ENCODE results near the gene TMEM178B.

Gene TMEM178B

DNA sequence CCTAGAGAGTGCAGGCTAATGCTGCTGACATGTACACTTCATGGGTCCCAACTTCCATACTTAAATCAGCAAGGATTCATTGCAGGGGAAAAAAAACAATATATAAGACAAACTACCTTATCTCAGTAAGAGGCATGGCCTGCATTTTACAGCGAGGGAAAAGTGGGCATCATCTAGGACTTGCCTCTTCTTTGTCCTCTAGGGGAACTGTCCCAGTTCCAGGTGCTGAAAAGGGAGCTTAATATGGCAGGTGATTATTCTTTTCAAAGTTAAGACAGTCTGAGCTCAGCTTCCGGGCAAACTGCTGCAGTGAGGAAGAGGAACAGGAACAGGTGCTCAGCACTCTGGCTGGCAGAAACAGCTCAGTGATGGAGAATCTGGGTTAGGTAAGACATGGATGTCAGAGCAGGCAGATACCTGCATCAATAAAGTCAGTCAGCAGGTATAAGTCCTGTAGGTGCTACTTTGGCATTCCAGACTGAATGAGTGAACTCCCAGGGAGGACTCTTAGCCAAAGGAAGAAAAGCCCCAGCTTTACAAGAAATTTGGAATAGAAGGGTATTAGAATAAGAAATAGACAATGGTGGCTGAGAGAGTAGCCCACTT is 147.2 kb downstream of the TMEM178B start:
- no peak for DNase-seq (ENCODE audit: low read depth)

DNA sequence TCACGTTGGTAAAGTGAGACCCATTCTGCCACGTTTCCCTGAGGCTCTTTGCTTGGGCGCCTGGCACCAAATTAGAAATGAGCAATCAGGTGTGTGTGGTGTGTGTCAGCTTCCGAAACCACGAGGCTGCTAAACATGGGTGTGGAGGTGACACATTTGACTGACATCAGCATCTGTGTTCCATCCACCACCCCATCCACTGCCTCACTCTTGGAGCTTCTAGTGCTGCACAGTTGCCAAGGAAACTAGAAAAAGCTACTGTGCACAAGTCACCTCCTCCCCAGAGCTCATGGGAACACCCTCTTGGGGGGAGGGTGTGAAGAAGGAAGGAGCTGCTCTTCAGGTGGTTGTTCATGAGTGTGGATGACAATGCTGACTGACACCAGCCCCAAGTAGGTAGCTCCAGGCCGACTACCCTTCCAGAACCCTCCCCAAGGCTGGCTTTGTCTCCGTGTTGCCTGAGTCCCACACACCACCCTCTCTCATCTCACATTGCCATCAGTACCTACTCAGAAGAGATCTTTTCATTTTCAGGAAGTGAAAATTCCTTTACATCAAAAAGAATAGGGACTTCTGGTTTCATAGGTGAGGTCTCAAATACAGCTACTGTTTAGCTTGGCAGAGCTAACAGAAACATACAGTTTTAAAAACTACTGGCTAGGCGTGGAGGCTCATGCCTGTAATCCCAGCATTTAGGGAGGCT is 152.2 kb downstream of the TMEM178B start:
- no peak for DNase-seq (ENCODE audit: low read depth)

- no peak for DNase-seq (ENCODE audit: low read depth)
These were observed 153.6 kb downstream of the TMEM178B start for GRCh38 chr7:141227454-141227853.

DNA sequence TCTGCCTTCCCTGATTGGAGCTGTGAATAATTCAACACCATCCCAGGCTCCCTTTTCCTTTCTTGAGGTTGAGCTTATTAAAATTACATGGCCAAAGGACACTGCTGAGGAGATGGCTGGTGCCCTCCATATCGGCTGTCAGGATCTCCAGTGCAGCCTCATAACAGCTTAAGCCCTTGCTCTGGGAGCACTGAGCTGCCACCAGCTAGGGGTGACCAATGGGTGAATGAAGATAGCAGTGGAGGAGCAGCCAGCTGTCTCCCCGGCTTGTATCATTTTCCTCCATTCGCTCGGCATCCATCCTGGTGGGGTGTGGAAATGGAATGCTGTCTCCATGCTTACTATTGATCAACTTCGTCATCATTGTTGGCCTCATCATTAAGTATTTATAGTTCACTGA is 154.6 kb downstream of the TMEM178B start:
- no peak for DNase-seq (ENCODE audit: low read depth)

- no peak for DNase-seq (ENCODE audit: low read depth)
These were observed 157.3 kb downstream of the TMEM178B start for GRCh38 chr7:141231018-141231792.

- DNase-seq (ENCODE audit: low read depth), result no peak
These were observed 158.6 kb downstream of the TMEM178B start for GRCh38 chr7:141232286-141233051.

DNA sequence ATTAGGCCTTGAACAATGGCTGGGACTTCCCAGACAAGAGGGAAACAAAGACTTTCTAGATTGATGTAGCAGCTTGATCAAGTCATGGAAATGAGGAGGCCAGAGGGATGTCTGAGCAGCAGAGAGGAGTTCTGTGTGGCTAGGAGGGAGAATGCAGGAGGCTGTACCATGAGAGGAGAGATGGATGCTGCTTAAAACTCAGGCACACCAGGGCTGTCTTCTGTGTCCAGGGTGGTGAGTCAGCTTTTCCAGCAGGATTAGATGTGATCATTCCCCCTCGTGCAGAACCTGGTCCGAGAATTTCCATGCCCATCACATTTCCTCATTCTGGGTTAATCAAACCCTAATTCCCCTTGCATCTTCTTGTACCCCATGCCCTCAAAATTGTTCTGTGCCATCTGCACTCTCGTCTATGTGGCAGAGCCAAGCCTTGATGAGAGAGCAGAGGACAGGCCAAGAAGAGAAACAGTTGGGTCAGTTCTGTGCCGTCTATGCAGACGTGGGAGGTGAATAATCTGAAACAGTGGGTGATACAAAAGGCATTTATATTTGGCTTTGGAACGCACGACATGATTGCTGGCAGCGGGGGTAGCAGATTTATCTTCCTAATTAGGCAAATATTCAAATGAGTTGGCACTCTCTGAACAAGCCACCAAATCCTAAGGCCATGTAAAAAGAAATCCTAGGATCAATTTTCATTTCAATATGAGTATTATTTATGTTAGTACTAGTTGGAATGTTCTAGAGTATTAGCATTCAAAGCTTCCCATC is 160.7 kb downstream of the TMEM178B start:
- DNase-seq (ENCODE audit: low read depth), result no peak

DNA sequence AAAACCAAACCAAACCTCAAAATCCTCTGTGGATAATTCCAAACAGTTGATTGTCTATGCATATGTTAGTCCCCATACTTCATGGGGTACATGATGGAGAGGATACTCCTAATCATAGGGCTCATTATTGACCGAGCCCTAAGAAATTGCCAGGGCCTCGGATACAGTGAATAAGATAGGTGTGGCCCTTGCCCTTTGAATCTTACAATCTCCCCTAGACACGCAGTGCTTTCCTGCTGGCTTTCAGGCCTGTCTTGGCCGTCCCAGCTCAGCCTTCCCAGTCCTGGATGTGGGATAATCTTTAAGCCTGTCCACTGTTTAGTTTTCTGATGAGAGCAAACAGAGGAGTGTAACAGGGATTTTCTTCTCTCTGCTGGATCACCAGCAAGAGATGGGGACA is 161.8 kb downstream of the TMEM178B start:
- DNase-seq (ENCODE audit: low read depth), result no peak

GRCh38 chr7:141238596-141239243 is 164.9 kb downstream of the TMEM178B start:
- no peak for DNase-seq (ENCODE audit: low read depth)

GRCh38 chr7:141239661-141240060 is 165.8 kb downstream of the TMEM178B start:
- DNase-seq (ENCODE audit: low read depth), result no peak

GRCh38 chr7:141242568-141242967 is 168.7 kb downstream of the TMEM178B start:
- DNase-seq (ENCODE audit: low read depth), result no peak

- no peak for DNase-seq (ENCODE audit: low read depth)
These were observed 169.5 kb downstream of the TMEM178B start for GRCh38 chr7:141243368-141243767.

GRCh38 chr7:141244435-141244834 is 170.6 kb downstream of the TMEM178B start:
- no peak for DNase-seq (ENCODE audit: low read depth)

- DNase-seq (ENCODE audit: low read depth), result no peak
These were observed 172.6 kb downstream of the TMEM178B start for GRCh38 chr7:141246426-141246825.

DNA sequence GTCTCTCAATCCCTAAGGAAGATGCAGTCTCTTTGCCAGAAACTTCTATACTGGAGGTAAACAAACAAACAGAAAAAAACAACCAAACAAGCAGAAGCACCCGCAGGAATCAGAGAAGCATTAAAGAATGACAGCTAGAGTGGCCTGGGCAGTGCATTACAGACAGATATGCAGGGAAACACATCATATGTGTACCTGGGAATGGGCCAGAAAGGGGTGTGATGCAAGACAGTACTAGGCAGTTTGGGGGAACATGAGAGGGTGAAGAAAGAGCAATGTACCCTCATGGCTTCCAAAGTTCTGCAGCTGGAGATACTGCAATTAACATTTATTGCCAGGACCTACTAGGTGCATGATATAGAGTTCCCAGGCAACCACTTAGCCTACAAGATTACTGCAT is 177.3 kb downstream of the TMEM178B start:
- DNase-seq (ENCODE audit: low read depth), result no peak

DNA sequence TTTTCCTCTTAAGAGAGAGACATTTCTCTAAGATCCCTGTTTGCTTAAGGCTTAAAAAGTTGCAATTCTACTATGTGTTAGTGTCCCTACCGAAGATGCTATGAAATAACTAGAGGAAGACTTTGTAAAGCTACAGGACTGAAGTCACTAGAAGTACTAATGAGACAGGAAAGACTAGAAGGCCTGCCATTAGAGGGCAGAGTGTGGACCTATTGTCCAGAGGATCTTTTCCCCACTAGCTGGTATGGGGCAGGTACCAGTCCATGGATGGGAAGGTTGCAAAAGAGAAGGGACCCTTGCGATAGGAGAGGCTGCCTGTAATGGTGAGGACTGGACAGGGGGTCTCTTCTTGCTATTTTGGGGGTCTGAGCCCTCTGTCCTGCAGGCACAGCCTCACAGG is 178.1 kb downstream of the TMEM178B start:
- no peak for DNase-seq (ENCODE audit: low read depth)

DNA sequence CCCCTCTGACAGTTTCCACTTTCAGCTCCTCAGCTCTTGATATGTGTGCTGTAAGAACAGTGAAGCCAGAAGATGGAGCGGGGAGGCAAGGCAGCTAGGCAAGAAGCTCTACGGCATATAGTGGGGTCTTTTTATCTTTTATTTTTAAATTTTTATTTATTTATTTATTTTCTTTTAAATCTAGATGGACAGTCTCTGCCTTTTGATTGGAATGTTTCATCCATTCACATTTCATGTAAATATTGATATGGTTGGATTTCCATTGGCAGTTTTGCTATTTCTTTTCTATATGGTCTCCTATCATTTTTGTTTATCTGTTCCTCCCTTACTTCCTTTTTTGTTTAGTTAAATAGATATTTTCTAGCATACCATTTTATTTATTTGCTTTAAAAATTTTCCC is 183.7 kb downstream of the TMEM178B start:
- no peak for DNase-seq (ENCODE audit: low read depth)

- DNase-seq (ENCODE audit: low read depth), result no peak
These were observed 184.7 kb downstream of the TMEM178B start for GRCh38 chr7:141258559-141258958.

DNA sequence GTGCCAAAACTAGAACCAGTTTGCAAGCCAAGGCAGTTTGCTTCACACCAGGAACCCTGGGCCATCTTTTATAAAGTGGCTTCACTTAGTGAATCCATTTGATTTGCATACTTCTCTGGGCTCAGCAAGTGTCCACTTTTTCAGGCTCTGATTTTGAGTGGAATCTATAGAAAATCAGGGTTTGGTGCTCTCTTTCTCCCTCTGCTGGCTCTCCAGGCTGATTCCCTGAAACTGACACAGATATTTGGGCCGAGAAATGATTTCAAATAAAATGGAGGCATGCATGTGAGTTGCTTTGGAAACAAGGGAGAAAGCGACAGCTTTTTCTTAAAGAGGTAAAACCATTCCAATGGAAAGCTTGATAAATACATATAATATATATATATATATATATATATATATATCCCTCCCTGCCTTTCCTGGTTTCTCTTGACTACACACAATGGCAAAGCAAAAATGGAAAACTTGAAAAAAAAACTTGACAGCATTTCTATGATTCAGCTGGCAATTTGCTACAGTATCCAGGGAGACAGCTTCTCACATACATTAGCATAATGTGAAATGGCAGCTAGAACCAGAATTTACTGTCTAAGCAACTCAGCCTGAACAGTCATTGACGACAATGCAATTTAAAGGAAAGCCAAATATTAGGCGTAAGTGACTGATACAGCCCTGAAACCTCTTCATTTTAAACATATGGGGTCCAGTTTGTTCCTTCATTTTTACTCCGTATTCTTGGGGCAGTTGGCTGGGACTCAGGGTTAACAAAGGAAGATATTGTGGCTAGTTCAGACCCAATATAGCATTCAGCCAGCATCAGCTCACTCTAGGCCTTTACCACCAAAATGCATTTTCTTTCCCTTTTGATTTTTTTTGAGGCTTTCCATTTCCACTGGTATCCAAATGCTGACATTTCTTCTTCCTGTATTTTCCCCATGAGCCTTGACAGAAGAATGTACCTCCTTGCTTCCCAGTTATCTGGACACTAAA is 188.5 kb downstream of the TMEM178B start:
- DNase-seq (ENCODE audit: low read depth), result no peak

DNA sequence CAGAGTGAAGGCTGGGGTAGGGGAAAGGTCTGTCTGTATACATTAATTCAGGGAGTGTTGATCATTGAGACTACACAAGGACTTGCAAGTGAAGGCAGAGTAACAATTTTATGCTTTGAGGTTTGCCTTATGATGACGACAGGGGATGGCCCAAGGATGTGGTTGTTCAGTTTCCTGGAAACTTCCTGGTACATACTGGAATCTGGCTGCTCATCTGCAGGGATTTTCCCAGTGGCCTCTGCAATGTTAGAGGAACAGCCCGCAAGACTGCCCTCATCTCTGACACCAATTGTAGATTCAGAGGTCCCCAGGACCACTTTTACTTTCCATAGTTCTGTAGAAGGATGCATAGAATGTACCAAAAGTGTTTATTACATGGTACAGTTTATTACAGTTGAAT is 189.6 kb downstream of the TMEM178B start:
- DNase-seq (ENCODE audit: low read depth), result no peak

Data from HS-27A (cell line).